Measurements from ENCODE around the gene CPA4. TPM values are rescaled to one million over a fixed set of nuclear protein-coding genes. Genes with fewer than 3 reads are reported as not detected.

The CPA4 gene
- polyA plus RNA-seq, 2 donors, result 8.4 to 41.2 TPM

DNA sequence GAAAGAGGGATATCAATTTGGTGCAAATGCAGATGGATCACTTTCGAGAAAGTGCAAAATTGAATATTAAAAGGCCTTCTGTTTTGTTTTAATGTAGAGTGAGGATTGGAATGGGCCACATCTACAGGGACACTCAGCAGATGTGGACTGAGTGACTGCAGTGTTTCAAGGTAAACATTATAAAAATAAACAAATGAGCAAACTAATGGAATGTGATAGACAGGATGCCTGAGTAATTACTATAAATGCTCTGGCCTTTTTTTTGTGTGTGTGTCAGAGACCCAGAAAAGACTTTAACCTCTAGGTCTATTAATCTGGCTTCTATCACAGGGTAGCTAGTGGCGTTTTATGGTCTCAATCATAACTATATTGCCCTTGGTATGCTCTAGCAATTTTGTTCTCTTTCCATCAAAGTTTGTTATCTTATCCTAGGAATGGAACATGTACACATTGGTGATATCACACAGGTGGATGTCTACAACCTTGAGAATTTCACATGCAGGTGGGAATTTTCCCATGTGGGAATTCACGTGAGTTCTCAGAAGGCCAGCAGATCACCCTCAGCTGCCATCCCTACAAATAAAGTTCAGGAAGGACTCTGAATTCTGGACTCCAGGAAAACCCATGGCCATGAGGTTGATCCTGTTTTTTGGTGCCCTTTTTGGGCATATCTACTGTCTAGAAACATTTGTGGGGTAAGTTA lies 26.6 kb upstream of the CPA4 start, which contains the start of gene CPA2:
Gene CPA2, plus strand, starts transcription at position 606 of the 703 bp plus-strand sequence. Its CDS starts 19 bp downstream, at position 625.
- no peak within 1 kb of the TSS for H3K27ac ChIP-seq (ENCODE audit: low read depth in 2 of 2, low read length in 1 of 2)
- 79 to 94% methylated on average over 3 of the region's 3 CpGs for WGBS, 2 donors

DNA sequence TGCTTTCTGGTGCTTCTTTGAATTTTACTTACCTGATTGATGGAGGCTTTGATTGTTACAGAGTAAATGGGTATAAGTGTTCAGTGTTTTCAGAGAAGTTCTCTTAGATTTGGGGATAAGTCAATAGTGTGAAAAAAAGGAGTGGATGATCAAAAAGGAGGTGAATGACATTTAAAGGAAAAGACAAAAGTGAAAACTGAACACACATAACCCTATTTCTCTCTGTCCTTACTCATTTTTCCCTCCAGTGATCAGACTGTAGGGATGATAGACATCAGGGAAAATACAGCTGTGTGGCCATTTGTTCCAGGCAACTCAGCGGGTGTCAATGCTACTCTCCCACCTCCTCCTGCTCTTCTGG lies 26.0 kb upstream of the CPA4 start:
- H3K27me3 ChIP-seq (ENCODE audit: control insufficient read depth in 1 of 2, insufficient read depth in 2 of 2, low read length in 2 of 2), result peaks cover 0 to 2% of the 10 kb centered on the region in 2 donors
- H3K27ac ChIP-seq (ENCODE audit: low read depth in 2 of 2, low read length in 1 of 2), result no peak overlapping the region
- no peaks in the 10 kb centered on the region for H3K9me3 ChIP-seq (ENCODE audit: control insufficient read depth in 2 of 2, insufficient read depth in 1 of 2, low read depth in 1 of 2, low read length in 1 of 2)
- H3K4me1 ChIP-seq (ENCODE audit: control insufficient read depth in 2 of 2, insufficient read depth in 2 of 2, low read length in 1 of 2), result no peaks in the 10 kb centered on the region
- no peaks in the 10 kb centered on the region for H3K36me3 ChIP-seq (ENCODE audit: control insufficient read depth in 2 of 2, insufficient read depth in 2 of 2, low read length in 1 of 2)
- no peak overlapping the region for H3K4me3 ChIP-seq (ENCODE audit: low read depth in 1 of 2, low read length in 2 of 2)
- WGBS, 2 donors, result 81 to 95% methylated on average over 1 of the region's 1 CpG

More for the DNA sequence above, 26.6 kb upstream of the CPA4 start, which contains the start of gene CPA2:
- no peaks in the 10 kb centered on the region for H3K4me1 ChIP-seq (ENCODE audit: control insufficient read depth in 2 of 2, insufficient read depth in 2 of 2, low read length in 1 of 2)
- no peak within 1 kb of the TSS for H3K4me3 ChIP-seq (ENCODE audit: low read depth in 1 of 2, low read length in 2 of 2)
- no peaks in the 10 kb centered on the region for H3K36me3 ChIP-seq (ENCODE audit: control insufficient read depth in 2 of 2, insufficient read depth in 2 of 2, low read length in 1 of 2)
- peaks cover 0 to 2% of the 10 kb centered on the region in 2 donors for H3K27me3 ChIP-seq (ENCODE audit: control insufficient read depth in 1 of 2, insufficient read depth in 2 of 2, low read length in 2 of 2)
- H3K9me3 ChIP-seq (ENCODE audit: control insufficient read depth in 2 of 2, insufficient read depth in 1 of 2, low read depth in 1 of 2, low read length in 1 of 2), result no peaks in the 10 kb centered on the region

DNA sequence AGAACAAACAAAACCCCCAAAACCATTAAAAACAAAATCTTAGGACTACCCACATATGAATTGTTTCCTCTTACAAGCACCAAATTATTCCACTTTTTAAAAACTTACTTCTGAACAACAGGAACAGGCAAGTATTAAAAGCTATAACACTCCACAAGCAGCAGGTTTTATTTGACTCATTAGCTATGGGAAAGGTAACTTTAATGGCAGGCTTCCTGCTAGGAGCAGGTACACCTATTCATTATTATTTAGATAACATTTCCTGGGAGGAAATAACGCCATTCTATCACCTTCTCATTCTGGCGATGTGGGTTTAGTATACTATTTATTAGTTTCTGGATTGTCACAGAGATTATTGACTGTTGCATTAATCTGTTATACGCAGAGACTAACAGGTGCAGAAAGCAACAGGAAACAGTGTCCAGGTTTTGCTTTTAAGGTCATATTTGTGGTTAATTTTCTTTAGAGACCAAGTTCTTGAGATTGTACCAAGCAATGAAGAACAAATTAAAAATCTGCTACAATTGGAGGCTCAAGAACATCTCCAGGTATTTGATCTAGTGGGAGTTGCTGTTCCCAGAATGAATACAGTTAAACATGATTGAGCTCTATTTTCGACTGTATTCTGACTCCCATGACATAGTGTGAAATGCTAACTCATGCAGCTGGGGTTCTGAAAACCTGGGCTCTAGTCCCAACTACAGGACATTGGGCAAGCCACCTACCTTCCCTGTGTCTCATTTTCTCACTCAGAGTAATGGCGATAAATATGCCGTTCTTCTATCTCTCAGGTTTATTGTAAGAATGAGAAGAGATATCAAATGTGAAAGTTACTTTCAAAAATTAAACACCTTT lies 24.3 kb upstream of the CPA4 start:
- Histone ChIP-seq H3K4me3 (ENCODE audit: low read depth in 1 of 2, low read length in 2 of 2) (no peak overlapping the region), H3K27ac (ENCODE audit: low read depth in 2 of 2, low read length in 1 of 2) (no peak overlapping the region), H3K4me1 (ENCODE audit: control insufficient read depth in 2 of 2, insufficient read depth in 2 of 2, low read length in 1 of 2) (peaks cover 0 to 3% of the 10 kb centered on the region in 2 donors), H3K36me3 (ENCODE audit: control insufficient read depth in 2 of 2, insufficient read depth in 2 of 2, low read length in 1 of 2) (no peaks in the 10 kb centered on the region), H3K27me3 (ENCODE audit: control insufficient read depth in 1 of 2, insufficient read depth in 2 of 2, low read length in 2 of 2) (peaks cover 0 to 2% of the 10 kb centered on the region in 2 donors), H3K9me3 (ENCODE audit: control insufficient read depth in 2 of 2, insufficient read depth in 1 of 2, low read depth in 1 of 2, low read length in 1 of 2) (no peaks in the 10 kb centered on the region)
- 77 to 84% methylated on average over 6 of the region's 6 CpGs for WGBS, 2 donors

DNA sequence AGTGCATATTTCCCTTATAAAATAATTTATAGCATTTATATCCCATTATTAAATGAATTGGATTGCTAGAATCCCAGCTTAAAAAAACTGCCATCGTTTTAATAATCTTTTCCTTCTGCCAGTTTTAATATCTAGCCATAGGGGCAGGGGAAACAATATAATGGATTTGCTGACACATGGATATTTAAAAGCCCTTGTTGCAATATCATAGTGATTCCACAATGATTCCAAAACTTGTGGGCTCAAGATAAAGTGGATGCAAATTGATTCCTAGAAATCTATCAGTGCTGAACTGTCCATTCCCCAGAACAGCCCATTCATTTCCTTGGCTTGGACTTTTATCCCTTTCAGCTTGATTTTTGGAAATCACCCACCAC lies 23.7 kb upstream of the CPA4 start:
- H3K4me1 ChIP-seq (ENCODE audit: control insufficient read depth in 2 of 2, insufficient read depth in 2 of 2, low read length in 1 of 2), result peaks cover 0 to 3% of the 10 kb centered on the region in 2 donors
- no peaks in the 10 kb centered on the region for H3K9me3 ChIP-seq (ENCODE audit: control insufficient read depth in 2 of 2, insufficient read depth in 1 of 2, low read depth in 1 of 2, low read length in 1 of 2)
- H3K27ac ChIP-seq (ENCODE audit: low read depth in 2 of 2, low read length in 1 of 2), result no peak overlapping the region
- WGBS, 2 donors, result 66 to 83% methylated on average over 1 of the region's 1 CpG
- H3K4me3 ChIP-seq (ENCODE audit: low read depth in 1 of 2, low read length in 2 of 2), result no peak overlapping the region
- no peaks in the 10 kb centered on the region for H3K36me3 ChIP-seq (ENCODE audit: control insufficient read depth in 2 of 2, insufficient read depth in 2 of 2, low read length in 1 of 2)
- H3K27me3 ChIP-seq (ENCODE audit: control insufficient read depth in 1 of 2, insufficient read depth in 2 of 2, low read length in 2 of 2), result no peaks in the 10 kb centered on the region

DNA sequence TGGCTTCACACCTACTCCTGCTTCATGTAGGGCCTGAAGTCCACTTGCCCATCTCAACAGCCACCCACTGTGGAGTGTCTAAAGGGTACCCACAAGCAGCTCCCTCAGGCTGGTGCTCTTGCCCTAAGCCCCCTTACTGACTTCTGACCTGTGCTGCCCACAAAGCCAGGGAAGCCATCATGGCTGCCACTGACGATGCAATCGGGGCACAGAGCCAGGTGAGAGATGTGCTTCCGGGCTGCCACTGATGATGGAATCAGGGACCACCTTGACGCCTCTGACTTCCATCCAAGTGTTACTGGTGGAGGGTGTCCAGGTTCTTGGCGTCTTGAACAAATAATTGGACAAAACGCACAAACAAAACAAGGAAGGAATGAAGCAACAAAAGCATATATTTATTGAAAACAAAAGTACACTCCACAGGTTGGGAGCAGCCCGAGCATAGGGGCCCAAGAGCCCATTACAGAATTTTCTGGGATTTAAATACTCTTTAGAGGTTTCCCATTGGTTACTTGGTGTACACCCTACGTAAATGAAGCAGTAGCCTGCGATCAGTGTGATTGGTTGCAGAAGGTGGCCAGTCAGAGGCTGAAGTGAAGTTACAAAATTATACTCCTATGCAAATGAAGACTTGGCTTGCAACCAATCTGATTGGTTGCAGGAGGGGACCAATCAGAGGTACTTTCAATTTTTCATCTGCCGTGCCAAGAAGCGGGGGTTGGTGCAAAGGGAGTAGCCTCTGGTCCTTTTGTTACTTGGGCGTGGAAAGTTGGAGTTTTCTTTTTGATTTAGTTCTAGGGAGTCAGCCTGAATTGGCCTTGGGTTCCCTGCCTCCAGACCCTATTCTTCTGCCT lies 21.8 kb upstream of the CPA4 start:
- H3K4me3 ChIP-seq (ENCODE audit: low read depth in 1 of 2, low read length in 2 of 2), result no peak overlapping the region
- no peaks in the 10 kb centered on the region for H3K36me3 ChIP-seq (ENCODE audit: control insufficient read depth in 2 of 2, insufficient read depth in 2 of 2, low read length in 1 of 2)
- no peaks in the 10 kb centered on the region for H3K9me3 ChIP-seq (ENCODE audit: control insufficient read depth in 2 of 2, insufficient read depth in 1 of 2, low read depth in 1 of 2, low read length in 1 of 2)
- no peak overlapping the region for H3K27ac ChIP-seq (ENCODE audit: low read depth in 2 of 2, low read length in 1 of 2)
- no peaks in the 10 kb centered on the region for H3K27me3 ChIP-seq (ENCODE audit: control insufficient read depth in 1 of 2, insufficient read depth in 2 of 2, low read length in 2 of 2)
- 73 to 86% methylated on average over 12 of the region's 12 CpGs for WGBS, 2 donors
- H3K4me1 ChIP-seq (ENCODE audit: control insufficient read depth in 2 of 2, insufficient read depth in 2 of 2, low read length in 1 of 2), result peaks cover 0 to 3% of the 10 kb centered on the region in 2 donors

DNA sequence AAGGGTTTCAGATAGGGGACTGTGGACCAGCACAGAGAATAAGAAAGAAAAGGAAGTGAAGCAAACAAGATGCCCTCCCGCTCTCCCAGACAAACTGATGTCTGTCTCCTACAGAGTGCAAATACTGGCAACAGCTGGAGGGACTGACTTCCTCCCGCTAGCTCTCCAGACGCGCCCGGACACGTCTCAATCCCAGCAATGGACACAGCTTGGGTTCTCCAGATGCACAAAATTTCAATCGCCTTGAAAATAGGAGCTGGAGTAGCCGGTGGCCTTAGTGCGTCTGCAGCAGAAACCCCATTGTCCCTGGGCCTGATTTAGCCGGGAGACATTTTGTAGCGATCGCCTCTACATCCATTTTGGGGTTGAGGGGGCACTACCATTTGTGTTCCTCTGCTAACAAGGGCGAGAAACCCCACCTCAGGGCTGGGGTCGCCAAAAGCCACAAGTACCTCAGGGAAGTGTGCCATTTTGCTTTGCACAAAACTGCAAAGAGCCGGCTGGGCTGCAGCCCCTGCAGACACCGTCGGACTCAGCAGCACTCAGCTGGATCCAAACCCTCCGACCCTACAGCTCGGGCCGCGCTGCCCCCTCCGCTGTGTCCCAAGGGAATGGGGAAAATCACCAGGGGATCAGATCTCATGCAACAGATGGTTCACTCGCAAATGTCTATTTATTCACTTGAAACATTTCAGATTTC lies 20.4 kb upstream of the CPA4 start:
- 47% methylated on average over 23 of the region's 23 CpGs for WGBS, 2 donors
- Histone ChIP-seq H3K9me3 (ENCODE audit: control insufficient read depth in 2 of 2, insufficient read depth in 1 of 2, low read depth in 1 of 2, low read length in 1 of 2) (no peaks in the 10 kb centered on the region), H3K36me3 (ENCODE audit: control insufficient read depth in 2 of 2, insufficient read depth in 2 of 2, low read length in 1 of 2) (no peaks in the 10 kb centered on the region), H3K27ac (ENCODE audit: low read depth in 2 of 2, low read length in 1 of 2) (no peak overlapping the region), H3K4me3 (ENCODE audit: low read depth in 1 of 2, low read length in 2 of 2) (no peak overlapping the region), H3K4me1 (ENCODE audit: control insufficient read depth in 2 of 2, insufficient read depth in 2 of 2, low read length in 1 of 2) (peaks cover 0 to 3% of the 10 kb centered on the region in 2 donors), H3K27me3 (ENCODE audit: control insufficient read depth in 1 of 2, insufficient read depth in 2 of 2, low read length in 2 of 2) (no peaks in the 10 kb centered on the region)

DNA sequence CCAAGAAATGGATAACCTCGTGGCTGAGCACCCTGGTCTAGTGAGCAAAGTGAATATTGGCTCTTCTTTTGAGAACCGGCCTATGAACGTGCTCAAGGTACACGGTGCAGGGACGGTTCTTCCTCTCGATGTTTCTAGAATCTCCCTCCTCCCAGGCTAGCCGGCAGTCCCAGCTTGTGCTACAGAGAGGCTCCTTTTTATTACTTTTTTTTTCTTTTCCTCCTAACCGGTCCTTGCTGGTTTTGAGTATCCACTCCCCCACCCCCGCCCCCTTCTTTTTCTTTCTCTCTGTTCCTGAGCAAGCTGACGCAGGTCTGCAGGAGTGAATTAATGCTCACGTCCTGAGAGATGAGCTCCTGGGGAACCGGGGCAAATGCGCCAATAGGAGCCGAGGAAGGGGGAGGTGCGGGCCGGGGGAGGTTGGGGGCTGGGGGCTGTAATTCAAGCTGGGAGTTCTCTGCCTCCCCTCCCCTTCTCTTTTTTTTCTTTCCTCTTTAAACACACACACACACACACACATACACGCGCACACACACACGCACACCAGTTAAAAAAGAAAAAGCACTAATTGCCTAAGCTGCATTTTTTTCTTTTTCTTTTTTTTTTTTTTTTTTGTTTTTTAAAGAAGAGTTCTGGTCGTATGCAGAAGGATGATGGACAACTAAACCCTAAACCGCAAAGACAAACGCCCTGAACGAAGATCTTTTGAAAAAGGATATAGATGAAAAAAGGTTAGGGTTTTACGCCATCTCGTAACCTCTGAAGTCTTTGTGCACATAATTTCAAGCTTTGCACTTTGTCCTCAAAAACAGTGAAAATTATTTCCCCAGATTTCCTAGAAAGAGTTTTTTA lies 19.7 kb upstream of the CPA4 start:
- H3K36me3 ChIP-seq (ENCODE audit: control insufficient read depth in 2 of 2, insufficient read depth in 2 of 2, low read length in 1 of 2), result no peaks in the 10 kb centered on the region
- 18 to 23% methylated on average over 25 of the region's 25 CpGs for WGBS, 2 donors
- H3K9me3 ChIP-seq (ENCODE audit: control insufficient read depth in 2 of 2, insufficient read depth in 1 of 2, low read depth in 1 of 2, low read length in 1 of 2), result no peaks in the 10 kb centered on the region
- no peaks in the 10 kb centered on the region for H3K27me3 ChIP-seq (ENCODE audit: control insufficient read depth in 1 of 2, insufficient read depth in 2 of 2, low read length in 2 of 2)
- H3K4me3 ChIP-seq (ENCODE audit: low read depth in 1 of 2, low read length in 2 of 2), result peak overlapping the region in 1 of 2 donors; percentile 9
- no peak overlapping the region for H3K27ac ChIP-seq (ENCODE audit: low read depth in 2 of 2, low read length in 1 of 2)
- peaks cover 0 to 3% of the 10 kb centered on the region in 2 donors for H3K4me1 ChIP-seq (ENCODE audit: control insufficient read depth in 2 of 2, insufficient read depth in 2 of 2, low read length in 1 of 2)

DNA sequence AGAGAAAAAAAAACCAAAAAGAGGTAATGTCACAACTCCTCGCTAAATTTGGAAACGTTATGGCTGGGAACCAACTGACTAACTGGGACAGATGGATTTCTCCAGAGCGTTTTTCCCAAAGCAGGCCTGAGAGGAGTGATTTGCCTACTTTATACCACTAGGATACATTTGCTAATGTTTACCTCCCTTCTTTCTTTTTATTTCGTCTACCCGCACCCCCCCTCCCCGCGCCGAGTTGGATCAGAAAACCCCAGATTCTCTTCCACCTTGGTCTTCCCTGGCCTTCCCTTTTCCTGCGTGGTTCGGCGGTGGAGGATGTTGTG lies 19.1 kb upstream of the CPA4 start:
- Histone ChIP-seq H3K9me3 (ENCODE audit: control insufficient read depth in 2 of 2, insufficient read depth in 1 of 2, low read depth in 1 of 2, low read length in 1 of 2) (no peaks in the 10 kb centered on the region), H3K36me3 (ENCODE audit: control insufficient read depth in 2 of 2, insufficient read depth in 2 of 2, low read length in 1 of 2) (no peaks in the 10 kb centered on the region), H3K4me1 (ENCODE audit: control insufficient read depth in 2 of 2, insufficient read depth in 2 of 2, low read length in 1 of 2) (peaks cover 0 to 3% of the 10 kb centered on the region in 2 donors), H3K4me3 (ENCODE audit: low read depth in 1 of 2, low read length in 2 of 2) (no peak overlapping the region), H3K27me3 (ENCODE audit: control insufficient read depth in 1 of 2, insufficient read depth in 2 of 2, low read length in 2 of 2) (no peaks in the 10 kb centered on the region), H3K27ac (ENCODE audit: low read depth in 2 of 2, low read length in 1 of 2) (no peak overlapping the region)
- 56 to 63% methylated on average over 11 of the region's 11 CpGs for WGBS, 2 donors

Measured in esophagus (tissue), 2 donors.